ENCODE measurements around the gene SEMA3A. TPM values are rescaled to one million over a fixed set of nuclear protein-coding genes. Genes with fewer than 3 reads are reported as not detected.

The SEMA3A gene
- total RNA-seq, 1 donor from 2014 or later = 0.75 TPM

GRCh38 chr7:83985821-83986220, 208.8 kb downstream of the SEMA3A start:
- Histone ChIP-seq H3K36me3 (no peaks in the 10 kb centered on the region), H3K9me3 (no peaks in the 10 kb centered on the region), H3K4me1 (no peaks in the 10 kb centered on the region), H3K27ac (no peak overlapping the region), H3K27me3 (no peaks in the 10 kb centered on the region), H3K4me3 (no peak overlapping the region)
- no peak for DNase-seq (ENCODE audit: low spot score in 2 of 2)
- no peak for TF ChIP-seq CTCF (IDR thresholded peaks at IDR 0.05)
- intact Hi-C loops (cut with DNase I) = no loop called here

- H3K4me3 ChIP-seq = no peak overlapping the region
- intact Hi-C loops (cut with DNase I) = no loop called here
- H3K36me3 ChIP-seq = no peaks in the 10 kb centered on the region
- no peak for TF ChIP-seq CTCF (IDR thresholded peaks at IDR 0.05)
- H3K27ac ChIP-seq = no peak overlapping the region
- DNase-seq (ENCODE audit: low spot score in 2 of 2) = no peak
- no peaks in the 10 kb centered on the region for H3K27me3 ChIP-seq
- H3K4me1 ChIP-seq = no peaks in the 10 kb centered on the region
- no peaks in the 10 kb centered on the region for H3K9me3 ChIP-seq
Measured at GRCh38 chr7:83984591-83984990, 210.0 kb downstream of the SEMA3A start.

- Histone ChIP-seq H3K4me1 (no peaks in the 10 kb centered on the region), H3K9me3 (no peaks in the 10 kb centered on the region), H3K36me3 (no peaks in the 10 kb centered on the region), H3K27me3 (no peaks in the 10 kb centered on the region), H3K4me3 (no peak overlapping the region), H3K27ac (no peak overlapping the region)
- no peak for DNase-seq (ENCODE audit: low spot score in 2 of 2)
- intact Hi-C loops (cut with DNase I) = no loop called here
- no peak for TF ChIP-seq CTCF (IDR thresholded peaks at IDR 0.05)
Measured at GRCh38 chr7:83984076-83984475, 210.5 kb downstream of the SEMA3A start.

- intact Hi-C loops (cut with DNase I) = no loop called here
- Histone ChIP-seq H3K4me3 (no peak overlapping the region), H3K36me3 (no peaks in the 10 kb centered on the region), H3K9me3 (no peaks in the 10 kb centered on the region), H3K27me3 (no peaks in the 10 kb centered on the region), H3K4me1 (no peaks in the 10 kb centered on the region), H3K27ac (no peak overlapping the region)
- TF ChIP-seq CTCF (IDR thresholded peaks at IDR 0.05) = no peak
- no peak for DNase-seq (ENCODE audit: low spot score in 2 of 2)
Measured at GRCh38 chr7:83983606-83984005, 211.0 kb downstream of the SEMA3A start.

- H3K4me1 ChIP-seq = no peaks in the 10 kb centered on the region
- peak; percentile 24 to 52 (median 33) for TF ChIP-seq CTCF (IDR thresholded peaks at IDR 0.05)
- no peak overlapping the region for H3K4me3 ChIP-seq
- no peaks in the 10 kb centered on the region for H3K9me3 ChIP-seq
- no peaks in the 10 kb centered on the region for H3K36me3 ChIP-seq
- no peaks in the 10 kb centered on the region for H3K27me3 ChIP-seq
- no peak for DNase-seq (ENCODE audit: low spot score in 2 of 2)
- no peak overlapping the region for H3K27ac ChIP-seq
- intact Hi-C loops (cut with DNase I) = loop anchor here (1.0 to 5.0 kb wide), 2 partner anchors 1047 to 1216 kb away; no protein-coding TSS in a partner anchor
Measured at GRCh38 chr7:83976302-83976701, 218.3 kb downstream of the SEMA3A start.

GRCh38 chr7:83970081-83970480, 224.5 kb downstream of the SEMA3A start:
- intact Hi-C loops (cut with DNase I) = no loop called here
- H3K27me3 ChIP-seq = no peaks in the 10 kb centered on the region
- H3K27ac ChIP-seq = no peak overlapping the region
- H3K9me3 ChIP-seq = no peaks in the 10 kb centered on the region
- TF ChIP-seq CTCF (IDR thresholded peaks at IDR 0.05) = no peak
- no peak for DNase-seq (ENCODE audit: low spot score in 2 of 2)
- no peak overlapping the region for H3K4me3 ChIP-seq
- no peaks in the 10 kb centered on the region for H3K36me3 ChIP-seq
- H3K4me1 ChIP-seq = no peaks in the 10 kb centered on the region

Measured in ascending aorta (tissue), 2 donors.